Brain microvascular endothelial cell (primary cell): ENCODE measurements around the gene CITED1.

Source experiments
- DNase-seq: peaks from one replicate; pipeline ENCODE4 v3.0.0-alpha.2; 2020
- H3K27ac ChIP-seq: fragments of 250-450 bp; sonication (Bioruptor Pico); 2 replicates; pipeline ENCODE4 v1.5.1; 2020; ENCODE audit warnings: mild to moderate bottlenecking, moderate library complexity
- H3K27me3 ChIP-seq: fragments of 250-450 bp; sonication (Bioruptor Pico); replicated peaks from 2 replicates; pipeline ENCODE4 v1.5.1; 2020; ENCODE audit warnings: mild to moderate bottlenecking
- H3K36me3 ChIP-seq: fragments of 250-450 bp; sonication (Bioruptor Pico); replicated peaks from 2 replicates; pipeline ENCODE4 v1.5.1; 2020; ENCODE audit warnings: mild to moderate bottlenecking
- H3K4me3 ChIP-seq: 2 replicates; pipeline ENCODE4 v1.5.1; 2011; ENCODE audit warnings: low read depth, mild to moderate bottlenecking, control low read depth, low read length, moderate library complexity
- in situ Hi-C: cut with HindIII; loops from 2 replicates; pipeline ENCODE4 v1.10.0; 2017; ENCODE audit warnings: low sequenced_read_pairs, low pct_ligation_motif_present
- TF ChIP-seq, protein P1 (sequence below): IDR thresholded peaks from 2 replicates; pipeline ENCODE4 v1.5.1; 2011; ENCODE audit warnings: low read depth, mild to moderate bottlenecking, moderate library complexity, low read length, control low read depth, inconsistent platforms; ENCODE audit errors: missing control alignments

The CITED1 gene

DNA sequence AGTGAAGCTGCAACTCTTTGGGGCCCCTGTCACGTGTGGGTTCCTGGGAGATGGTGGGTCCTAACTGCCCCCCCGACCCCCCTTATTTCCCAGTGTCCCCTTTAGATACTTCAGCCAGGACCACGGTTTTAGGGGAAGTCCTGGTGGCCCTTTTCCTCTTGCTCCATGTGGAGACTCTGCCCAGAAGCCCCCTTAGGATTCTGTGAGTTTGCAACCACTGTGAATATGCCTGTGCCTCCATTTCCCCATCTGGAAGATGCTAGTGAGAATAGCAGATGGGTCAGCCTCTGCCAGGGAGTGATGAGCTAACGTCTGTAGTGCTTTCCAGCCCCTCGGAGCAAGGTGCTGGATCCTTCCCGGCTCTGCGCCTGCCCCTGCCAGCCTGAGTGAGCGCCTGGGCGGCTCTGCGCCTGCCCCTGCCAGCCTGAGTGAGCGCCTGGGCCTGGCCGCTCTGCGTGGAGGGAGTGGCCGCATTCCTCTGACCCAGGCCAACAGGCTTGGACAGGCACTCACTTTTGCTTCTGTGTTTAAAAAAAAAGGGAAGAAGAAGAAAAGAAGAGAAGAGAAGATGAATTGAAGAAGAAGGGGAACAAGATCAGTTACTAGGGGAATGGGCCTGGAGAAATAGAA lies 6.7 kb upstream of the CITED1 start:
- Histone ChIP-seq H3K27ac (no peak overlapping the region), H3K4me3 (no peak overlapping the region), H3K27me3 (peaks cover 28% of the 10 kb centered on the region), H3K36me3 (no peaks in the 10 kb centered on the region)
- TF ChIP-seq, protein P1, sequence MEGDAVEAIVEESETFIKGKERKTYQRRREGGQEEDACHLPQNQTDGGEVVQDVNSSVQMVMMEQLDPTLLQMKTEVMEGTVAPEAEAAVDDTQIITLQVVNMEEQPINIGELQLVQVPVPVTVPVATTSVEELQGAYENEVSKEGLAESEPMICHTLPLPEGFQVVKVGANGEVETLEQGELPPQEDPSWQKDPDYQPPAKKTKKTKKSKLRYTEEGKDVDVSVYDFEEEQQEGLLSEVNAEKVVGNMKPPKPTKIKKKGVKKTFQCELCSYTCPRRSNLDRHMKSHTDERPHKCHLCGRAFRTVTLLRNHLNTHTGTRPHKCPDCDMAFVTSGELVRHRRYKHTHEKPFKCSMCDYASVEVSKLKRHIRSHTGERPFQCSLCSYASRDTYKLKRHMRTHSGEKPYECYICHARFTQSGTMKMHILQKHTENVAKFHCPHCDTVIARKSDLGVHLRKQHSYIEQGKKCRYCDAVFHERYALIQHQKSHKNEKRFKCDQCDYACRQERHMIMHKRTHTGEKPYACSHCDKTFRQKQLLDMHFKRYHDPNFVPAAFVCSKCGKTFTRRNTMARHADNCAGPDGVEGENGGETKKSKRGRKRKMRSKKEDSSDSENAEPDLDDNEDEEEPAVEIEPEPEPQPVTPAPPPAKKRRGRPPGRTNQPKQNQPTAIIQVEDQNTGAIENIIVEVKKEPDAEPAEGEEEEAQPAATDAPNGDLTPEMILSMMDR: no peak
- in situ Hi-C loops: no loop called here
- no peak for DNase-seq

DNA sequence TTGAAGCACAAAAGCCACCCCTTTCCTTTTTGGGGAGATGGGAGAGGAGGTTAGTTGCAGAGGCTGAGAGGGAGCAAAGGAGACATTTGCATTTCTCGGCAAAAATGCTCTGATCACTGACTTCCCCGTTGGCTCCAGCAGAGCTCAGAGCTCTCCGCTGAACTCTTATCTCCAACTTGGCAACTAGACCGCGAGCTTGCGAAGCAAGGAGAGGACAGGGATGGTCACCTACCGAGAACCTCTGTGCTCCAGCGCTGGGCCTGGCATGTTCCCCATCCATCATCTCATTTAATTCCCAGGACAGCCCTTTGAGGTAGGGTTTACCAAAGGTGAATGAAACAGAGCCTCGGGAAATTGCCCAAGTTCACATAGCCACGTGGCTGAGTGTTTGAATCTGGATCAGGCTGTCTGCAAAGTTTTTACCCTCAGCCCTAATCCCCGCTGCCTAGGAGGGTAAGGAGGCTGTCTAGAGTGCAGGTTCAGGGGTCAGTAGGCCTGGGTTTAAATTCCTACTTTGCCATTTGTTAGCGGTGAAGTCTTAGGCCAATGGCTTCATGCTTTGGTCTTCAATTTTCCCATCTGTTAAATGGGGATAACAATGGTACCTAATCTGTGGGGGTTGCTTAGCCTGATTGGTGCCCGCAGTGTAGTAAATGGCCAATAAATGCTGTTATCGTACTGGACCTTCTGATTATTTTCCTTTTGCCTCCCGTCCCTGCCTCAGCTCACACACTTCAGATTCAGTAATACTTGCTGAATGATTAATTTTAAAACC lies 3.8 kb upstream of the CITED1 start:
- no peak for DNase-seq
- in situ Hi-C loops: no loop called here
- no peaks in the 10 kb centered on the region for H3K36me3 ChIP-seq
- H3K27ac ChIP-seq: no peak overlapping the region
- peak overlapping the region; percentile 43 for H3K4me3 ChIP-seq
- peaks cover 49% of the 10 kb centered on the region for H3K27me3 ChIP-seq
- TF ChIP-seq, protein P1: no peak

DNA sequence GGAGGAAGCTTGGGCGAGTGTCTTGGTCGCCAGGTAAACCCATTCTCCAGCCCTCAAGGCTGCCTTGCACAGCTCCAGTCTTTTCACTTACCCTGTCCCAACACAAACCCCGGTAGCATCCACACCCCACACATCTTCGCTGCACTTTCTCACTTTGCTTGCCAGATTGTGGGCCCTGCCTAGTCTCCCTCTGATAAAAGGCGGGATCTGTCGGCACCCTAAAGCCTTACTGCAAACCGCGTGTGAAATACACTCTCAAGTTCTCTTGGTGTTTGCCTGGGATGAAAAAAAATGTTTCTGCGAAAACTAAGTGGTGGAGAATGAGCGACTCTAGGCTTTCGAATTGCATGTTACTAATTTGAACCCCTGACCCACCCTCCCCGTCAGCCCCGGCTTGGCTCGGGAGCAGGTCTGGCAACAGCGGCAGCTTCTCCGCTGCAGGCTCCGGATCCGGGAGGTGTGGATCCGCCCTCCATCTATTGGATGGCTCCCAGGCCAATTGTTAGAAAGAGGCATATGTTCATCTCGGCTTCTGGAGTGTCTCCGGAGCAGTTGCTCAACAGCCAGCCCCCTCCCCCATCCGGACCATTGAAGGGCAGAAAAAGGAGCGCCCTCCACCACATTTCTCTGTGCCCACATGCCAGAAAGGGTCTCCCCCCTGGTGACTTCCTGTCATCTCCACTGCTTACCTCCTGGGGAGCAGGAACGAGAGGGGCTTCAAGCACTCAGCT lies 3.0 kb upstream of the CITED1 start:
- no peak overlapping the region for H3K27ac ChIP-seq
- in situ Hi-C loops: no loop called here
- H3K4me3 ChIP-seq: peak overlapping the region; percentile 43
- TF ChIP-seq, protein P1: no peak
- H3K36me3 ChIP-seq: no peaks in the 10 kb centered on the region
- peaks cover 55% of the 10 kb centered on the region for H3K27me3 ChIP-seq
- peak; percentile 63 for DNase-seq

DNA sequence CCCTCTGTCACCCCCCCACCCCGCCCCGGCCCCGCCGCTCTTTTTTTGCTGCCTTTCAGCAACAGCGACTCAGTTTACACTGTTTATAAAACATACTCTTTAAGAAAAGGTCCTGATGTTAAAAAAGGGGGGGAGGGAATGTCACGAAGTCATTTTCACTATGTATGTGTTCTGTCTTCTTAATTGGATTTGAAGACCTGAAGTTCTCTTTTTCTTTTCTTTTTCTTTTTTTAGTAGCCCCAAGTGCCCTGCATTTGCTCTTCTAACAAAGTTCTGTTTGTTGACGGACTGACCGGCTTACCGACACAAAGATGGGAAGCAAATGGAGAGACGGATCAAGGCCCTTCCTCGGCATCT lies 2.5 kb upstream of the CITED1 start:
- TF ChIP-seq, protein P1: no peak
- H3K36me3 ChIP-seq: no peaks in the 10 kb centered on the region
- H3K27me3 ChIP-seq: peaks cover 60% of the 10 kb centered on the region
- no peak overlapping the region for H3K4me3 ChIP-seq
- H3K27ac ChIP-seq: no peak overlapping the region
- no peak for DNase-seq
- in situ Hi-C loops: no loop called here

DNA sequence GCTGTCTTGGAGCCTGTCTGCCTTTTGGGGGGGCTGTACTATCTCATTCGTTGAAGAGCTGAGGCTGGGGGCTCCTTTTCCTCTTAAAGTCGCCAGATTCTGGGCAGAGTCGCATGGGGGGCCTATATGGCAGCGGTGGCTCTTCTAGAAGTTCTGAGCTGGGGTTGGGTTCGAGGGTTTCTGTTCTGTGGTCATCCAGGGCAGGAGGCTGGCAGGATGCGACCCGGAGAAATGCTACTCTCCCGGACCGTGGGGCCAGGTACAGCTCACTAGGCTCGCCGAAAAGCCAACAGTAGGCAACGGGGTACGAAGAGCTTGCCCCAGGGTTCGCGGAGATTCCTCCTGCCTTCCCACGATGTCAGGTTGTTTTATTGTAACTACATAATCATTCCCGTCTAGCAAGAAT lies 1.9 kb upstream of the CITED1 start:
- Histone ChIP-seq H3K27me3 (peaks cover 66% of the 10 kb centered on the region), H3K36me3 (no peaks in the 10 kb centered on the region), H3K27ac (no peak overlapping the region), H3K4me3 (no peak overlapping the region)
- no peak for DNase-seq
- in situ Hi-C loops: no loop called here
- TF ChIP-seq, protein P1: no peak
